Effector memory CD8-positive, alpha-beta T cell (primary cell): ENCODE results near the gene GDF11.
A peak's percentile ranks its signal among the peaks of the same experiment; 100 is the strongest.

Source experiments
- ATAC-seq: fragments of 150-1000 bp; cut with Tn5 transposase; replicated peaks from 2 replicates; pipeline ENCODE4 v1.10.0; 2021; ENCODE audit warnings: mild to moderate bottlenecking, moderate library complexity
- DNase-seq, 3 experiments: peaks; one replicate each; pipeline ENCODE4 v3.0.0; 2021
- H3K27ac Mint-ChIP-seq, 2 donors: one replicate each; pipeline ENCODE4 v1.8.0; 2022; ENCODE audit warnings: mild to moderate bottlenecking in 2 of 2, mixed read lengths in 2 of 2, moderate library complexity in 2 of 2
- H3K27me3 Mint-ChIP-seq, 2 donors: one replicate each; pipeline ENCODE4 v1.8.0; 2022; ENCODE audit warnings: mixed read lengths in 2 of 2
- H3K36me3 Mint-ChIP-seq: one replicate; pipeline ENCODE4 v1.8.0; 2022; ENCODE audit warnings: mild to moderate bottlenecking, moderate library complexity, mixed read lengths; ENCODE audit not compliant: insufficient read depth
- H3K4me1 Mint-ChIP-seq, 2 donors: one replicate each; pipeline ENCODE4 v1.8.0; 2022; ENCODE audit warnings: low read depth in 2 of 2, mixed read lengths in 2 of 2
- H3K4me3 Mint-ChIP-seq, 2 donors: one replicate each; pipeline ENCODE4 v1.8.0; 2022; ENCODE audit warnings: mild to moderate bottlenecking in 2 of 2, mixed read lengths in 2 of 2, moderate library complexity in 2 of 2
- H3K9me3 Mint-ChIP-seq, 2 donors: one replicate each; pipeline ENCODE4 v1.8.0; 2022; ENCODE audit warnings: mixed read lengths in 2 of 2

Gene GDF11

GRCh38 chr12:55713721-55714120, 29.2 kb upstream of the GDF11 start:
- Mint-ChIP-seq H3K4me3 (no peak overlapping the region), H3K9me3 (peaks cover 0 to 1% of the 10 kb centered on the region in 2 donors), H3K27ac (no peak overlapping the region), H3K27me3 (peaks cover 14 to 21% of the 10 kb centered on the region in 2 donors), H3K4me1 (peaks cover 22% of the 10 kb centered on the region in 2 donors), H3K36me3 (peaks cover 17% of the 10 kb centered on the region)
- DNase-seq: no peak
- ATAC-seq: no peak

GRCh38 chr12:55715169-55715764, 27.7 kb upstream of the GDF11 start:
- Mint-ChIP-seq H3K36me3 (peaks cover 17% of the 10 kb centered on the region), H3K27me3 (peaks cover 0 to 8% of the 10 kb centered on the region in 2 donors), H3K4me1 (peaks cover 18 to 21% of the 10 kb centered on the region in 2 donors)

DNA sequence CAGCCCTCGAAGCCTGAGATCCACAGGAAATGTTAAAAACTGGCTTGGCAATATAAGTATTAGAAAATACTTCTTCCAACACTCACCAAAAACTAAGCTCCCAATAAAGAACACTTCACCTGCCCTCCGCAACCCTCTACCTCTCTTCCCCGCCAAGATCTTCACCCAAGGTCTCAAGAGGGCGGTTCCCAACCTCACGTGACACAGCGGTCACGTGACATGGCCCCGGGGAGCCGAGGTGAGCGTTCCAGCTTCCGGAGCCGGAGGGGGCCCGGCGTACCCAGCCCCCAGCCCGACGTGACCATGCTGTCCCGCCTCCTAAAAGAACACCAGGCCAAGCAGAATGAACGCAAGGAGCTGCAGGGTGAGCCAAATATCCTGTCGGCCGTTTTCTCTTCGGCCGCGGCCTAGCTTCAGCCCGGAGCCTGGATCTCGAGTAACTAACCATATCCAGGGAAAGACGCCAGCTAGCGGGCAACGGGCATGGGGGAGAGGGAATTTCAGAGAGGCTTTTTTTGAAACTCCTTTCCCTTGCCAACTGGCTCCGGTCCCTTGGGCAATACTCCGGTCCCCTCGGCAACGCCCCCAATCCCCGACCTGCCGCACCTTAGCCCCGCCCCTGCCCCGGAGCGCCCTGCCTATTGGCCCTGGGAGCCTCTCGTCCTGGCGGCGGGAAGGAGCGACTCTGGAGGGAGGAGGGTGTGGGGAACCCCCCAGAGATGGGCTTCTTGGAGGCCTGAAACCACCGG, 26.9 kb upstream of the GDF11 start, which contains the start of gene BLOC1S1:
Gene BLOC1S1, plus strand, starts transcription at position 214 of the 749 bp plus-strand sequence. Its CDS starts 6 bp downstream, at position 220.
- peaks cover 17% of the 10 kb centered on the region for H3K36me3 Mint-ChIP-seq
- peaks cover 18 to 21% of the 10 kb centered on the region in 2 donors for H3K4me1 Mint-ChIP-seq
- H3K27ac Mint-ChIP-seq: peak within 1 kb of the TSS; percentile 97
- peaks cover 0 to 8% of the 10 kb centered on the region in 2 donors for H3K27me3 Mint-ChIP-seq
- DNase-seq (peak; percentile 89 to 91 (median 90)), ATAC-seq (peak; percentile 90)
- H3K9me3 Mint-ChIP-seq: peaks cover 0 to 1% of the 10 kb centered on the region in 2 donors
- peak within 1 kb of the TSS; percentile 92 to 94 for H3K4me3 Mint-ChIP-seq

More at GRCh38 chr12:55715169-55715764, 27.7 kb upstream of the GDF11 start:
- Mint-ChIP-seq H3K27ac (peak overlapping the region; percentile 97), H3K4me3 (peak overlapping the region; percentile 92 to 94), H3K9me3 (peaks cover 0 to 1% of the 10 kb centered on the region in 2 donors)
- DNase-seq: no peak
- ATAC-seq: no peak

DNA sequence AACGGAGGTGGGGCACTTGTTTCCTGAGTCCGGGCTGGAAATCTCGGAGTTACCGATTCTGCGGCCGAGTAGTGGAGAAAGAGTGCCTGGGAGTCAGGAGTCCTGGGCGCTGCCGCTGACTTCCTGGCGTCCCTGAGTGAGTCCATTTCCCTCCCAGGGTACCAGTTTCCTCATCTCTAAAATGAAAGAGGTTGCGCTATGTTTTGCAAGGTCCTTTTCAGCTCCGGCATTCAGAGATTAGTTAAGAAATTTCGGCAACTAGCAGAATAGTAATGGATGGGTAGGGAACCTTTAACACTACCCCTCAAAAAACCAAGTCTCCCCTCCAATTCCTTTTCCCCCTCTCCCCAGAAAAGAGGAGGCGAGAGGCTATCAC, 26.4 kb upstream of the GDF11 start:
- ATAC-seq (no peak), DNase-seq (no peak)
- peaks cover 17% of the 10 kb centered on the region for H3K36me3 Mint-ChIP-seq
- peaks cover 0 to 7% of the 10 kb centered on the region in 2 donors for H3K27me3 Mint-ChIP-seq
- peak overlapping the region; percentile 92 to 94 for H3K4me3 Mint-ChIP-seq
- H3K4me1 Mint-ChIP-seq: peaks cover 18 to 24% of the 10 kb centered on the region in 2 donors
- peak overlapping the region; percentile 97 for H3K27ac Mint-ChIP-seq
- H3K9me3 Mint-ChIP-seq: peaks cover 0 to 1% of the 10 kb centered on the region in 2 donors

- no peak for DNase-seq
- Mint-ChIP-seq H3K27ac (peak overlapping the region; percentile 97), H3K4me1 (peaks cover 18 to 24% of the 10 kb centered on the region in 2 donors), H3K4me3 (peak overlapping the region; percentile 92 to 94), H3K27me3 (no peaks in the 10 kb centered on the region), H3K9me3 (peaks cover 0 to 1% of the 10 kb centered on the region in 2 donors), H3K36me3 (peaks cover 17% of the 10 kb centered on the region)
- ATAC-seq: no peak
These were observed 25.6 kb upstream of the GDF11 start for GRCh38 chr12:55717011-55718007.

DNA sequence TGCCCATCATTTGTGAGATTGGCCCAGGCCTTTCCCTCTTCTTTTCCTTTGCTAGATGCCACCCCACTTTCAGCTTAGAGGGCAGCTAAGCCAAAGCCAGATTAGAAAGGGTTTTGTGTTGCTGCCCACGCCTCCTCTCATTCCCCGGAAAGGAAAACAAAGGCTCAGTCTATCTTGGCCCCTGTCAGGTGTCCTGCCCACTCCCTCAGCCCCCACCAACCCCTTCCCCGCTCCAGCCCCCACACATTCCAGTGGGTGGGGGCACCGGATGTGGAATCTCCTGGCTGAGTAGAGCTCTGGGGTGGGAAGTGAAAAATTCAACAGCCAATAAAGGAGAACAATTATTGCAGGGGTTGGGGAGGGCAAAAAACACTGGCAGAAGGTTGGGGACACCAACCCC, 24.9 kb upstream of the GDF11 start:
- peaks cover 0 to 1% of the 10 kb centered on the region in 2 donors for H3K9me3 Mint-ChIP-seq
- H3K4me3 Mint-ChIP-seq: peak overlapping the region; percentile 92 to 94
- no peak for DNase-seq
- H3K27me3 Mint-ChIP-seq: no peaks in the 10 kb centered on the region
- H3K36me3 Mint-ChIP-seq: peaks cover 17% of the 10 kb centered on the region
- peak overlapping the region; percentile 67 to 97 for H3K27ac Mint-ChIP-seq
- H3K4me1 Mint-ChIP-seq: peaks cover 18 to 24% of the 10 kb centered on the region in 2 donors
- ATAC-seq: no peak

GRCh38 chr12:55718624-55719275, 24.2 kb upstream of the GDF11 start:
- no peak overlapping the region for H3K4me3 Mint-ChIP-seq
- H3K4me1 Mint-ChIP-seq: peaks cover 18 to 24% of the 10 kb centered on the region in 2 donors
- no peak for DNase-seq
- peaks cover 0 to 1% of the 10 kb centered on the region in 2 donors for H3K9me3 Mint-ChIP-seq
- ATAC-seq: no peak
- peaks cover 18% of the 10 kb centered on the region for H3K36me3 Mint-ChIP-seq
- no peaks in the 10 kb centered on the region for H3K27me3 Mint-ChIP-seq
- H3K27ac Mint-ChIP-seq: peak overlapping the region in 1 of 2 donors; percentile 67

DNA sequence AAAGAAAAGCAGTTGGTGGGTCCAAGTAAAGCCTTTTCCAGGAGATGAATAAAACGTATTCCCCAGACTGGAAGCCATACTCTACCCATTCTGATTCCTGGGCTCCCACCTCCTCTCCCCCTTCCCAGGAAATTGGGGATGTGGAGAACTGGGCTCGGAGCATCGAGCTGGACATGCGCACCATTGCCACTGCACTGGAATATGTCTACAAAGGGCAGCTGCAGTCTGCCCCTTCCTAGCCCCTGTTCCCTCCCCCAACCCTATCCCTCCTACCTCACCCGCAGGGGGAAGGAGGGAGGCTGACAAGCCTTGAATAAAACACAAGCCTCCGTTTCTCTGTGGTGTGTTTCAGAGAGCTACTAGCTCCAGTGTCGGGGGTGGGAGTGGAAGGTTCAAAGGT, 23.6 kb upstream of the GDF11 start:
- DNase-seq: no peak
- Mint-ChIP-seq H3K4me3 (no peak overlapping the region), H3K27me3 (no peaks in the 10 kb centered on the region), H3K9me3 (peaks cover 0 to 1% of the 10 kb centered on the region in 2 donors), H3K27ac (no peak overlapping the region), H3K36me3 (peaks cover 19% of the 10 kb centered on the region), H3K4me1 (peaks cover 18 to 24% of the 10 kb centered on the region in 2 donors)
- no peak for ATAC-seq

- H3K4me1 Mint-ChIP-seq: peaks cover 23 to 29% of the 10 kb centered on the region in 2 donors
- H3K27me3 Mint-ChIP-seq: no peaks in the 10 kb centered on the region
- peaks cover 16% of the 10 kb centered on the region for H3K36me3 Mint-ChIP-seq
- DNase-seq: no peak
- no peak for ATAC-seq
- no peak within 1 kb of the TSS for H3K27ac Mint-ChIP-seq
- no peak within 1 kb of the TSS for H3K4me3 Mint-ChIP-seq
- H3K9me3 Mint-ChIP-seq: peaks cover 0 to 1% of the 10 kb centered on the region in 2 donors
These were observed 22.8 kb upstream of the GDF11 start, which contains the start of gene RDH5 for GRCh38 chr12:55720071-55720564. TSS of gene RDH5 (plus strand) at chr12:55720393. CDS start at chr12:55721185, 792 bp downstream.

DNA sequence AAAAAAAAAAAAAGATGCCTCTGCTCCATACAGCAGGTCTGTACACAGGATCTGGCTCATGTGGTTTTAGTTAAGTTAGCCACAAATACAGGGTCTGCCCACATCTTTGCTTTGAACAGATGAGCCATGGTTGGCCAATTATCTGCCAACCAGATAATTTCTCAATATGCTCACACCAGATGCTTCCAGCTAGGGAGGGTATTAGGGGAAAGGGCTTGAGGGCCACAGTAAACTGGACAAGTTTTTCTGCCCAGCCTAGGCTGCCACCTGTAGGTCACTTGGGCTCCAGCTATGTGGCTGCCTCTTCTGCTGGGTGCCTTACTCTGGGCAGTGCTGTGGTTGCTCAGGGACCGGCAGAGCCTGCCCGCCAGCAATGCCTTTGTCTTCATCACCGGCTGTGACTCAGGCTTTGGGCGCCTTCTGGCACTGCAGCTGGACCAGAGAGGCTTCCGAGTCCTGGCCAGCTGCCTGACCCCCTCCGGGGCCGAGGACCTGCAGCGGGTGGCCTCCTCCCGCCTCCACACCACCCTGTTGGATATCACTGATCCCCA, 22.0 kb upstream of the GDF11 start:
- H3K27me3 Mint-ChIP-seq: no peaks in the 10 kb centered on the region

GRCh38 chr12:55721601-55722213, 21.2 kb upstream of the GDF11 start:
- Mint-ChIP-seq H3K4me1 (peaks cover 16 to 26% of the 10 kb centered on the region in 2 donors), H3K9me3 (no peaks in the 10 kb centered on the region), H3K36me3 (peaks cover 16% of the 10 kb centered on the region), H3K27me3 (no peaks in the 10 kb centered on the region), H3K4me3 (no peak overlapping the region), H3K27ac (no peak overlapping the region)
- DNase-seq: no peak
- ATAC-seq: no peak

More for the DNA sequence above, 22.0 kb upstream of the GDF11 start:
- Mint-ChIP-seq H3K36me3 (peaks cover 16% of the 10 kb centered on the region), H3K9me3 (no peaks in the 10 kb centered on the region), H3K4me1 (peaks cover 16 to 27% of the 10 kb centered on the region in 2 donors), H3K27ac (no peak overlapping the region), H3K4me3 (no peak overlapping the region)
- no peak for ATAC-seq
- no peak for DNase-seq

- Mint-ChIP-seq H3K27ac (no peak overlapping the region), H3K9me3 (no peaks in the 10 kb centered on the region), H3K36me3 (peaks cover 17% of the 10 kb centered on the region), H3K4me3 (no peak overlapping the region), H3K27me3 (no peaks in the 10 kb centered on the region), H3K4me1 (peaks cover 20 to 27% of the 10 kb centered on the region in 2 donors)
- ATAC-seq (no peak), DNase-seq (no peak)
These were observed 20.0 kb upstream of the GDF11 start for GRCh38 chr12:55722948-55723347.
